ENCODE results near the gene CLCN6.

CLCN6 gene

GRCh38 chr1:11828511-11828910, 22.5 kb downstream of the CLCN6 start:
- DNase-seq: no peak

- no peak for DNase-seq
Measured at GRCh38 chr1:11831945-11832725, 26.1 kb downstream of the CLCN6 start.

GRCh38 chr1:11833497-11833896, 27.5 kb downstream of the CLCN6 start:
- no peak for DNase-seq

- DNase-seq: no peak
Measured at GRCh38 chr1:11833900-11834299, 27.9 kb downstream of the CLCN6 start.

- no peak for DNase-seq
Measured at GRCh38 chr1:11835441-11836225, 29.6 kb downstream of the CLCN6 start.

- DNase-seq: no peak
Measured at GRCh38 chr1:11836955-11837766, 31.2 kb downstream of the CLCN6 start.

GRCh38 chr1:11837767-11838348, 31.9 kb downstream of the CLCN6 start:
- DNase-seq: no peak

- peak; percentile 36 to 71 (median 46) for DNase-seq
Measured at GRCh38 chr1:11838349-11839272, 32.6 kb downstream of the CLCN6 start.

GRCh38 chr1:11839727-11840705, 34.0 kb downstream of the CLCN6 start:
- no peak for DNase-seq

- no peak for DNase-seq
Measured at GRCh38 chr1:11841245-11842153, 35.5 kb downstream of the CLCN6 start.

GRCh38 chr1:11842154-11843041, 36.4 kb downstream of the CLCN6 start:
- DNase-seq: no peak

GRCh38 chr1:11845641-11846335, 39.8 kb downstream of the CLCN6 start:
- DNase-seq: no peak

GRCh38 chr1:11847667-11848372, 41.8 kb downstream of the CLCN6 start, which contains the start of gene NPPA:
Gene NPPA (minus strand): TSS chr1:11847783. CDS start chr1:11847684, 99 bp downstream.
- no peak for DNase-seq

GRCh38 chr1:11848373-11848700, 42.3 kb downstream of the CLCN6 start:
- DNase-seq: no peak

GRCh38 chr1:11850156-11850555, 44.2 kb downstream of the CLCN6 start:
- no peak for DNase-seq

- no peak for DNase-seq
Measured at GRCh38 chr1:11851180-11851579, 45.2 kb downstream of the CLCN6 start.

GRCh38 chr1:11854519-11854918, 48.5 kb downstream of the CLCN6 start:
- DNase-seq: no peak
